ENCODE data around the gene STAB1.

STAB1 gene

GRCh38 chr3:52494886-52495495 is at the start of gene STAB1:
Gene STAB1 (plus strand): TSS chr3:52495338. CDS start chr3:52495414, 76 bp downstream.
- no peak for DNase-seq

- DNase-seq, result no peak
Observed at GRCh38 chr3:52446042-52446441, 49.1 kb upstream of the STAB1 start.

GRCh38 chr3:52446631-52447511 is 48.3 kb upstream of the STAB1 start:
- DNase-seq, result peak; percentile 2

GRCh38 chr3:52447512-52448355 is 47.4 kb upstream of the STAB1 start:
- DNase-seq, result no peak

- no peak for DNase-seq
Observed at GRCh38 chr3:52450489-52451236, 44.5 kb upstream of the STAB1 start.

GRCh38 chr3:52451237-52452083 is 43.7 kb upstream of the STAB1 start:
- no peak for DNase-seq

GRCh38 chr3:52452126-52452525 is 43.0 kb upstream of the STAB1 start:
- DNase-seq, result no peak

GRCh38 chr3:52452570-52453221 is 42.4 kb upstream of the STAB1 start:
- no peak for DNase-seq

GRCh38 chr3:52453496-52454249 is 41.5 kb upstream of the STAB1 start, which contains the start of gene TNNC1:
Gene TNNC1 (minus strand): TSS chr3:52454041. CDS start chr3:52454015, 26 bp downstream.
- no peak for DNase-seq

- no peak for DNase-seq
Observed at GRCh38 chr3:52454250-52454937, 40.7 kb upstream of the STAB1 start.

GRCh38 chr3:52454938-52455282 is 40.2 kb upstream of the STAB1 start:
- no peak for DNase-seq

GRCh38 chr3:52455283-52456168 is 39.6 kb upstream of the STAB1 start, which contains the start of gene NISCH:
Gene NISCH (plus strand): TSS chr3:52455604. CDS start chr3:52455642, 38 bp downstream.
- peak; percentile 68 for DNase-seq

GRCh38 chr3:52456169-52456799 is 38.9 kb upstream of the STAB1 start:
- no peak for DNase-seq

- DNase-seq, result no peak
Observed at GRCh38 chr3:52456800-52457183, 38.3 kb upstream of the STAB1 start.

- DNase-seq, result no peak
Observed at GRCh38 chr3:52458031-52458760, 36.9 kb upstream of the STAB1 start.

- DNase-seq, result no peak
Observed at GRCh38 chr3:52458770-52459545, 36.2 kb upstream of the STAB1 start.
